Measurements from ENCODE around the gene SIRT4.

The SIRT4 gene

GRCh38 chr12:120316798-120317223 lies 14.7 kb downstream of the SIRT4 start:
- intact Hi-C loops (cut with DNase I; ENCODE audit: low total_unique reads): no loop called here
- H3K9me3 ChIP-seq: no peaks in the 10 kb centered on the region
- H3K27ac ChIP-seq: peak overlapping the region; percentile 71 to 80
- peak overlapping the region; percentile 62 to 65 for H3K4me3 ChIP-seq
- TF ChIP-seq, protein P1, sequence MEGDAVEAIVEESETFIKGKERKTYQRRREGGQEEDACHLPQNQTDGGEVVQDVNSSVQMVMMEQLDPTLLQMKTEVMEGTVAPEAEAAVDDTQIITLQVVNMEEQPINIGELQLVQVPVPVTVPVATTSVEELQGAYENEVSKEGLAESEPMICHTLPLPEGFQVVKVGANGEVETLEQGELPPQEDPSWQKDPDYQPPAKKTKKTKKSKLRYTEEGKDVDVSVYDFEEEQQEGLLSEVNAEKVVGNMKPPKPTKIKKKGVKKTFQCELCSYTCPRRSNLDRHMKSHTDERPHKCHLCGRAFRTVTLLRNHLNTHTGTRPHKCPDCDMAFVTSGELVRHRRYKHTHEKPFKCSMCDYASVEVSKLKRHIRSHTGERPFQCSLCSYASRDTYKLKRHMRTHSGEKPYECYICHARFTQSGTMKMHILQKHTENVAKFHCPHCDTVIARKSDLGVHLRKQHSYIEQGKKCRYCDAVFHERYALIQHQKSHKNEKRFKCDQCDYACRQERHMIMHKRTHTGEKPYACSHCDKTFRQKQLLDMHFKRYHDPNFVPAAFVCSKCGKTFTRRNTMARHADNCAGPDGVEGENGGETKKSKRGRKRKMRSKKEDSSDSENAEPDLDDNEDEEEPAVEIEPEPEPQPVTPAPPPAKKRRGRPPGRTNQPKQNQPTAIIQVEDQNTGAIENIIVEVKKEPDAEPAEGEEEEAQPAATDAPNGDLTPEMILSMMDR (IDR thresholded peaks at IDR 0.05): no peak
- DNase-seq: no peak
- no peaks in the 10 kb centered on the region for H3K36me3 ChIP-seq
- no peaks in the 10 kb centered on the region for H3K27me3 ChIP-seq
- peaks cover 0 to 9% (median 6%) of the 10 kb centered on the region in 4 donors for H3K4me1 ChIP-seq

DNA sequence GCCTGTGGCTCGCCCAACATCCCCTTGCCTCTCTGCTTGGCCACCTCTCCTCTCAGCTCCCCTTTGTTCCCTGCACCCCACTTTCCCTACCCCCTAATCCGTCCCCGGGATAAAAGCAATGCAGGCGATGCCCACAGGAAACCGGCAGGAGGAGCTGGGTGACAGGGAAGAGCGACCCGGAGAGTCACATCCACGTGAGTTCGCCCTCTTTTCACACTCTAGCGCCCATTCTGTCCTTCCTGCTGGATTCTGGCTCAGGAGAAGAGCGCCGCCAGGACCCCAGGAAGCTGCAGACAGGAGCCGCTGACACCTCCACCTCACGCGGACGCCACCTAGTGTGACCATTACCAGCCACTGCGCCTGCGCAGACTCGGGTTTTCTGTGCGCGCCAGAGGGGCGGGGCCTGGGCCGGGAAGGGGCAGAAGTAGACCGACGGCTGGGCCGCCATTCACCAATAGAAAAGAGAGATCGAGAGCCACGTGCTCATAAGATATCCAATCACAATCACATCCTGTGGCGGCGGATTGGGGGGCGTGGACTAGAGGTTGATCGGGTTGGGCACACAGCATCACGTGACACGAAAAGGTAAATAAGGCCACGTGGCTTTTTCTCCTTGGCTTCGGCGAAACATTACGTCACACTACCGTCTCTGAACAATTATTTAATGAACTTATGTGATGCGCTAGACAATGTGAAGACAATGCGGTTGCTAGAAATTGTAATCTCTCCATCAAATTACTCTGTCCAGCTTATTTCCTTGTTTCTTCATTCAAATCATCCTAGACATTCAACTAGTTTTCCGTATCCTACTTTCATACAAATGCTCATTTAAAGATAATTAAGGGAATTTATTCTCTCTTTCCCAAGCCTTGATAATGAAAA lies 15.3 kb downstream of the SIRT4 start:
- no peaks in the 10 kb centered on the region for H3K36me3 ChIP-seq
- peak overlapping the region; percentile 62 to 65 for H3K4me3 ChIP-seq
- H3K9me3 ChIP-seq: no peaks in the 10 kb centered on the region
- DNase-seq: peak; percentile 99 to 100
- TF ChIP-seq, protein P1 (IDR thresholded peaks at IDR 0.05): peak; percentile 59 to 67
- H3K27me3 ChIP-seq: no peaks in the 10 kb centered on the region
- H3K4me1 ChIP-seq: peaks cover 0 to 9% (median 6%) of the 10 kb centered on the region in 4 donors
- peak overlapping the region; percentile 71 to 80 for H3K27ac ChIP-seq
- intact Hi-C loops (cut with DNase I; ENCODE audit: low total_unique reads): no loop called here

- DNase-seq: no peak
- Histone ChIP-seq H3K9me3 (no peaks in the 10 kb centered on the region), H3K27me3 (no peaks in the 10 kb centered on the region), H3K4me3 (no peak overlapping the region), H3K27ac (no peak overlapping the region), H3K36me3 (no peaks in the 10 kb centered on the region), H3K4me1 (peaks cover 0 to 9% (median 4%) of the 10 kb centered on the region in 4 donors)
- intact Hi-C loops (cut with DNase I; ENCODE audit: low total_unique reads): no loop called here
- TF ChIP-seq, protein P1 (IDR thresholded peaks at IDR 0.05): no peak
These were observed 19.5 kb downstream of the SIRT4 start for GRCh38 chr12:120321382-120322202.

GRCh38 chr12:120323772-120324171 lies 21.7 kb downstream of the SIRT4 start:
- peaks cover 0 to 5% (median 0%) of the 10 kb centered on the region in 4 donors for H3K4me1 ChIP-seq
- H3K9me3 ChIP-seq: no peaks in the 10 kb centered on the region
- no peaks in the 10 kb centered on the region for H3K36me3 ChIP-seq
- no peaks in the 10 kb centered on the region for H3K27me3 ChIP-seq
- intact Hi-C loops (cut with DNase I; ENCODE audit: low total_unique reads): no loop called here
- DNase-seq: no peak
- H3K27ac ChIP-seq: no peak overlapping the region
- TF ChIP-seq, protein P1 (IDR thresholded peaks at IDR 0.05): no peak
- no peak overlapping the region for H3K4me3 ChIP-seq

- TF ChIP-seq, protein P1 (IDR thresholded peaks at IDR 0.05): no peak
- no peak overlapping the region for H3K27ac ChIP-seq
- H3K4me3 ChIP-seq: no peak overlapping the region
- H3K27me3 ChIP-seq: peaks cover 0 to under 1% of the 10 kb centered on the region in 2 donors
- no peaks in the 10 kb centered on the region for H3K36me3 ChIP-seq
- no peak for DNase-seq
- intact Hi-C loops (cut with DNase I; ENCODE audit: low total_unique reads): no loop called here
- H3K9me3 ChIP-seq: no peaks in the 10 kb centered on the region
- H3K4me1 ChIP-seq: peaks cover 0 to 5% (median 0%) of the 10 kb centered on the region in 4 donors
These were observed 22.8 kb downstream of the SIRT4 start for GRCh38 chr12:120324841-120325417.
